Activated CD8-positive, alpha-beta T cell treated with anti-CD3 and anti-CD28 coated beads, Interleukin-2, amount 10 ng/mL, durations not matched to agents 7 days and 5 days (primary cell): ENCODE measurements around the gene GALNT8. TPM values are rescaled to one million over a fixed set of nuclear protein-coding genes. Genes with fewer than 3 reads are reported as not detected.

ENCODE experiments used
- ATAC-seq: fragments of 150-1000 bp; cut with Tn5 transposase; one replicate; pipeline ENCODE4 v1.10.0; 2021; ENCODE audit warnings: moderate library complexity
- CTCF ChIA-PET: fragments of 350-600 bp; sonication (Branson Sonifier 250); formaldehyde crosslinking; loops from one replicate; lab custom pipeline; 2021; ENCODE audit warnings: antibody characterized with exemption; lab: Charles Lee
- POLR2A ChIA-PET: fragments of 350-600 bp; sonication (Branson Sonifier 250); formaldehyde crosslinking; loops from one replicate; lab custom pipeline; 2021; ENCODE audit warnings: antibody characterized with exemption; lab: Charles Lee
- DNase-seq: peaks from one replicate; pipeline ENCODE4 v3.0.0-alpha.2; 2020
- H3K27ac Mint-ChIP-seq: one replicate; pipeline ENCODE4 v1.8.0; 2021; ENCODE audit warnings: mild to moderate bottlenecking, mixed read lengths
- H3K27me3 Mint-ChIP-seq: one replicate; pipeline ENCODE4 v1.8.0; 2021; ENCODE audit warnings: low read depth, mixed read lengths
- H3K36me3 Mint-ChIP-seq: one replicate; pipeline ENCODE4 v1.8.0; 2021; ENCODE audit warnings: low read depth, mixed read lengths
- H3K4me1 Mint-ChIP-seq: one replicate; pipeline ENCODE4 v1.8.0; 2021; ENCODE audit warnings: low read depth, mixed read lengths
- H3K4me3 Mint-ChIP-seq: one replicate; pipeline ENCODE4 v1.8.0; 2021; ENCODE audit warnings: mild to moderate bottlenecking, mixed read lengths
- H3K9me3 Mint-ChIP-seq: one replicate; pipeline ENCODE4 v1.8.0; 2022; ENCODE audit warnings: mixed read lengths; ENCODE audit not compliant: insufficient read depth
- total RNA-seq, 2 experiments: library from RNA; stranded (reverse); gene quantifications; one replicate each; pipeline ENCODE4 v1.2.3, GENCODE V29; 2021

GALNT8 gene
- total RNA-seq, 2 experiments from 2014 or later = 0.76 to 0.84 TPM

GRCh38 chr12:4806439-4807115, 86.4 kb downstream of the GALNT8 start:
- CTCF ChIA-PET = interaction anchor here (1.0 to 2.4 kb wide), 4 partner anchors 42 to 104 kb away, joined by 3 to 10 read pairs (median 4); no protein-coding TSS in a partner anchor
- Mint-ChIP-seq H3K27ac (peak overlapping the region; percentile 16), H3K36me3 (peaks cover 28% of the 10 kb centered on the region), H3K4me3 (peak overlapping the region; percentile 4), H3K9me3 (no peaks in the 10 kb centered on the region), H3K27me3 (peaks cover 28% of the 10 kb centered on the region), H3K4me1 (peaks cover 44% of the 10 kb centered on the region)
- DNase-seq (no peak), ATAC-seq (no peak)
- POLR2A ChIA-PET = interaction anchor here (1.0 to 1.2 kb wide), 2 partner anchors 13 to 22 kb away, joined by 3 read pairs; no protein-coding TSS in a partner anchor

GRCh38 chr12:4807116-4807783, 87.0 kb downstream of the GALNT8 start:
- Mint-ChIP-seq H3K4me1 (peaks cover 44% of the 10 kb centered on the region), H3K36me3 (peaks cover 30% of the 10 kb centered on the region), H3K27me3 (peaks cover 25% of the 10 kb centered on the region), H3K4me3 (peak overlapping the region; percentile 6), H3K27ac (peak overlapping the region; percentile 32), H3K9me3 (no peaks in the 10 kb centered on the region)
- ATAC-seq (peak; percentile 65), DNase-seq (peak; percentile 45)
- POLR2A ChIA-PET = interaction anchor here (1.0 to 1.3 kb wide), 3 partner anchors 12 to 159 kb away, joined by 3 read pairs; partner anchors contain the start of genes AKAP3 and NDUFA9
- CTCF ChIA-PET = interaction anchor here (1.3 to 2.4 kb wide), 4 partner anchors 22 to 104 kb away, joined by 3 to 10 read pairs (median 5); no protein-coding TSS in a partner anchor

- H3K4me3 Mint-ChIP-seq = peak overlapping the region; percentile 6
- H3K9me3 Mint-ChIP-seq = no peaks in the 10 kb centered on the region
- CTCF ChIA-PET = interaction anchor here (1.3 to 1.6 kb wide), 3 partner anchors 21 to 103 kb away, joined by 3 to 5 read pairs (median 5); no protein-coding TSS in a partner anchor
- POLR2A ChIA-PET = interaction anchor here (1.0 to 1.3 kb wide), 3 partner anchors 12 to 159 kb away, joined by 3 read pairs; partner anchors contain the start of genes AKAP3 and NDUFA9
- peak; percentile 52 for ATAC-seq
- H3K36me3 Mint-ChIP-seq = peaks cover 30% of the 10 kb centered on the region
- DNase-seq = no peak
- peaks cover 25% of the 10 kb centered on the region for H3K27me3 Mint-ChIP-seq
- H3K27ac Mint-ChIP-seq = peak overlapping the region; percentile 32
- H3K4me1 Mint-ChIP-seq = peaks cover 44% of the 10 kb centered on the region
Observed at GRCh38 chr12:4807813-4808212, 87.6 kb downstream of the GALNT8 start.

- ChIA-PET CTCF (no interaction called here), POLR2A (interaction anchor here (1.3 kb wide), 1 partner anchor 16 kb away, joined by 4 read pairs; no protein-coding TSS in a partner anchor)
- Mint-ChIP-seq H3K27ac (no peak overlapping the region), H3K27me3 (peaks cover 16% of the 10 kb centered on the region), H3K36me3 (peaks cover 29% of the 10 kb centered on the region), H3K4me3 (peak overlapping the region; percentile 9), H3K9me3 (no peaks in the 10 kb centered on the region), H3K4me1 (peaks cover 44% of the 10 kb centered on the region)
- ATAC-seq (no peak), DNase-seq (no peak)
Observed at GRCh38 chr12:4809013-4809448, 88.8 kb downstream of the GALNT8 start.

- DNase-seq = peak; percentile 33
- H3K4me1 Mint-ChIP-seq = peaks cover 44% of the 10 kb centered on the region
Observed at GRCh38 chr12:4809449-4810218, 89.4 kb downstream of the GALNT8 start.

GRCh38 chr12:4810219-4810671, 90.0 kb downstream of the GALNT8 start:
- ChIA-PET CTCF (no interaction called here), POLR2A (interaction anchor here (0.6 to 1.3 kb wide), 2 partner anchors 10 to 15 kb away, joined by 3 to 4 read pairs; no protein-coding TSS in a partner anchor)
- H3K36me3 Mint-ChIP-seq = peaks cover 25% of the 10 kb centered on the region
- peaks cover 12% of the 10 kb centered on the region for H3K27me3 Mint-ChIP-seq
- H3K9me3 Mint-ChIP-seq = no peaks in the 10 kb centered on the region
- H3K27ac Mint-ChIP-seq = no peak overlapping the region
- H3K4me1 Mint-ChIP-seq = peaks cover 44% of the 10 kb centered on the region
- peak overlapping the region; percentile 57 for H3K4me3 Mint-ChIP-seq
- DNase-seq = no peak
- ATAC-seq = no peak

More at GRCh38 chr12:4809449-4810218, 89.4 kb downstream of the GALNT8 start:
- peaks cover 29% of the 10 kb centered on the region for H3K36me3 Mint-ChIP-seq
- H3K27me3 Mint-ChIP-seq = peaks cover 13% of the 10 kb centered on the region
- H3K27ac Mint-ChIP-seq = no peak overlapping the region
- peak overlapping the region; percentile 57 for H3K4me3 Mint-ChIP-seq
- peak; percentile 21 for ATAC-seq
- POLR2A ChIA-PET = interaction anchor here (0.6 to 1.3 kb wide), 2 partner anchors 11 to 15 kb away, joined by 3 to 4 read pairs; no protein-coding TSS in a partner anchor
- CTCF ChIA-PET = no interaction called here
- H3K9me3 Mint-ChIP-seq = no peaks in the 10 kb centered on the region

- no peak overlapping the region for H3K27ac Mint-ChIP-seq
- ChIA-PET POLR2A (no interaction called here), CTCF (interaction anchor here (0.6 to 2.0 kb wide), 2 partner anchors 45 to 260 kb away, joined by 3 to 8 read pairs; no protein-coding TSS in a partner anchor)
- no peak overlapping the region for H3K4me3 Mint-ChIP-seq
- H3K36me3 Mint-ChIP-seq = peaks cover 19% of the 10 kb centered on the region
- ATAC-seq = no peak
- no peaks in the 10 kb centered on the region for H3K9me3 Mint-ChIP-seq
- no peak for DNase-seq
- peaks cover 15% of the 10 kb centered on the region for H3K27me3 Mint-ChIP-seq
- H3K4me1 Mint-ChIP-seq = peaks cover 38% of the 10 kb centered on the region
Observed at GRCh38 chr12:4812624-4813327, 92.6 kb downstream of the GALNT8 start.

- H3K9me3 Mint-ChIP-seq = no peaks in the 10 kb centered on the region
- peaks cover 37% of the 10 kb centered on the region for H3K4me1 Mint-ChIP-seq
- no peak for ATAC-seq
- H3K27me3 Mint-ChIP-seq = peaks cover 14% of the 10 kb centered on the region
- peaks cover 17% of the 10 kb centered on the region for H3K36me3 Mint-ChIP-seq
- no peak overlapping the region for H3K27ac Mint-ChIP-seq
- DNase-seq = no peak
- no peak overlapping the region for H3K4me3 Mint-ChIP-seq
- ChIA-PET CTCF (interaction anchor here (0.8 to 2.0 kb wide), 5 partner anchors 11 to 209 kb away, joined by 3 to 8 read pairs (median 3); no protein-coding TSS in a partner anchor), POLR2A (no interaction called here)
Observed at GRCh38 chr12:4813741-4814140, 93.5 kb downstream of the GALNT8 start.

GRCh38 chr12:4814485-4814884, 94.3 kb downstream of the GALNT8 start:
- Mint-ChIP-seq H3K4me3 (no peak overlapping the region), H3K36me3 (peaks cover 16% of the 10 kb centered on the region), H3K27ac (no peak overlapping the region), H3K9me3 (no peaks in the 10 kb centered on the region), H3K4me1 (peaks cover 33% of the 10 kb centered on the region), H3K27me3 (peaks cover 12% of the 10 kb centered on the region)
- ATAC-seq = no peak
- DNase-seq = no peak
- ChIA-PET POLR2A (interaction anchor here (0.6 kb wide), 1 partner anchor 9 kb away, joined by 4 read pairs; no protein-coding TSS in a partner anchor), CTCF (interaction anchor here (0.9 to 2.0 kb wide), 4 partner anchors 10 to 209 kb away, joined by 3 to 8 read pairs (median 5); no protein-coding TSS in a partner anchor)

GRCh38 chr12:4816744-4817525, 96.7 kb downstream of the GALNT8 start:
- peaks cover 19% of the 10 kb centered on the region for H3K4me1 Mint-ChIP-seq
- H3K9me3 Mint-ChIP-seq = no peaks in the 10 kb centered on the region
- H3K36me3 Mint-ChIP-seq = peaks cover 4% of the 10 kb centered on the region
- POLR2A ChIA-PET = no interaction called here
- H3K27me3 Mint-ChIP-seq = peaks cover 6% of the 10 kb centered on the region
- CTCF ChIA-PET = interaction anchor here (3.7 kb wide), 1 partner anchor 40 kb away, joined by 39 read pairs; no protein-coding TSS in a partner anchor
- DNase-seq = no peak
- no peak overlapping the region for H3K4me3 Mint-ChIP-seq
- no peak overlapping the region for H3K27ac Mint-ChIP-seq
- ATAC-seq = no peak
